Activated naive CD8-positive, alpha-beta T cell treated with anti-CD3 and anti-CD28 coated beads, Interleukin-2, amount 50 U/mL, for 24 hours (primary cell): ENCODE data around the gene TBL3.
A peak's percentile ranks its signal among the peaks of the same experiment; 100 is the strongest.

Experiments
- ATAC-seq: fragments of 150-1000 bp; cut with Tn5 transposase; one replicate; pipeline ENCODE4 v1.10.0; 2021
- DNase-seq: peaks from one replicate; pipeline ENCODE4 v3.0.0; 2021
- H3K27ac Mint-ChIP-seq: one replicate; pipeline ENCODE4 v1.8.0; 2021; ENCODE audit warnings: mild to moderate bottlenecking, mixed read lengths
- H3K27me3 Mint-ChIP-seq: one replicate; pipeline ENCODE4 v1.8.0; 2021; ENCODE audit warnings: mixed read lengths
- H3K36me3 Mint-ChIP-seq: one replicate; pipeline ENCODE4 v1.8.0; 2021; ENCODE audit warnings: low read depth, mixed read lengths
- H3K4me1 Mint-ChIP-seq: one replicate; pipeline ENCODE4 v1.8.0; 2021; ENCODE audit warnings: mixed read lengths
- H3K4me3 Mint-ChIP-seq: one replicate; pipeline ENCODE4 v1.8.0; 2021; ENCODE audit warnings: mild to moderate bottlenecking, moderate library complexity, mixed read lengths
- H3K9me3 Mint-ChIP-seq: one replicate; pipeline ENCODE4 v1.8.0; 2021; ENCODE audit warnings: mixed read lengths

TBL3 gene

DNA sequence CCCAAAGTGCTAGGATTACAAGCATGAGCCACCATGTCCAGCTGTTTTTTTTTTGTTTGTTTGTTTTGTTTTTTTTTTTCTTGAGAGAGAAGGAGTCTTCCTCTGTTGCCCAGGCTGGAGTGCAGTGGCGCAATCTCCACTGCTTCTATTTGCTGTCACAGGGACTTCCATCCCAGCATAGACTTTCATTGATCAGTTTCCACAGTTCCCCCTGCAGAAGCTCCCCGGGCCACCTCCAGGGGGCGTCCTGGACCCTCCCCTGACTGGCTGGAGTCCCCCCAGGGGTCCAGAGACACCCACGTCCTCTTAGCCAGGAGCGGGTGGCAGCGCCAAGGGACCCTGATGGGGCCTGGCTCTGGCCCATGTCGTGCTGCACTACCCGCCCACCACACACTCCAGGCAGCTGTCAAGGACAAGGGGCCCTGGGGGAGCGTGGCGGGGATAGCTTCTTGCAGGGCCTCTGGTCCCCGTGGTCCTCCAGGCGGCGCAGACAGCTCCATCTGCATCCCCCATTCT, 44.6 kb downstream of the TBL3 start:
- no peak overlapping the region for H3K4me3 Mint-ChIP-seq
- DNase-seq = no peak
- peaks cover 20% of the 10 kb centered on the region for H3K27me3 Mint-ChIP-seq
- no peak overlapping the region for H3K27ac Mint-ChIP-seq
- no peaks in the 10 kb centered on the region for H3K9me3 Mint-ChIP-seq
- peaks cover 7% of the 10 kb centered on the region for H3K4me1 Mint-ChIP-seq
- H3K36me3 Mint-ChIP-seq = no peaks in the 10 kb centered on the region
- ATAC-seq = no peak

DNA sequence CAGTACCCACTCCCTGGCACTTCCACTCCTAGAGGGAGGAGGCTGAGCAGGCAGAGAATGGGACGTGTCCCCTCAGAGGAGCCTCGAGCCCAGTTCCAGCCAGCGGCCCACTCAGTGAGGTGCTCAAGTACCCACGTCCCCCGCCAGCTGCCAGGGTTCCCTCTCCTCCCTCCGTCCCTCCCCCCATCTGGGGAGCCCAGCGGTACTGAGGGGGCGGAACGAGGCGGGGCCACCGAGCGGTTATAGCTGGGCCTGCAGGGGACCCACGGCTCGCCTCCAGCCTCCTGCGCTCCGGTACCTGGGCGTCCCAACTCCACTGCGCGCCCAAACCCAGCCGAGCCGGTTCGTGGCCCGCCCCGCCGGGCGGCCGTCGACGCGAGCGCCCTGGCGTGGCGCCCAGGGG, 47.7 kb downstream of the TBL3 start, which contains the start of gene NPW:
NPW (plus strand) TSS at position 268 of the 403 bp plus-strand sequence.
- DNase-seq = peak; percentile 54
- no peak within 1 kb of the TSS for H3K27ac Mint-ChIP-seq

DNA sequence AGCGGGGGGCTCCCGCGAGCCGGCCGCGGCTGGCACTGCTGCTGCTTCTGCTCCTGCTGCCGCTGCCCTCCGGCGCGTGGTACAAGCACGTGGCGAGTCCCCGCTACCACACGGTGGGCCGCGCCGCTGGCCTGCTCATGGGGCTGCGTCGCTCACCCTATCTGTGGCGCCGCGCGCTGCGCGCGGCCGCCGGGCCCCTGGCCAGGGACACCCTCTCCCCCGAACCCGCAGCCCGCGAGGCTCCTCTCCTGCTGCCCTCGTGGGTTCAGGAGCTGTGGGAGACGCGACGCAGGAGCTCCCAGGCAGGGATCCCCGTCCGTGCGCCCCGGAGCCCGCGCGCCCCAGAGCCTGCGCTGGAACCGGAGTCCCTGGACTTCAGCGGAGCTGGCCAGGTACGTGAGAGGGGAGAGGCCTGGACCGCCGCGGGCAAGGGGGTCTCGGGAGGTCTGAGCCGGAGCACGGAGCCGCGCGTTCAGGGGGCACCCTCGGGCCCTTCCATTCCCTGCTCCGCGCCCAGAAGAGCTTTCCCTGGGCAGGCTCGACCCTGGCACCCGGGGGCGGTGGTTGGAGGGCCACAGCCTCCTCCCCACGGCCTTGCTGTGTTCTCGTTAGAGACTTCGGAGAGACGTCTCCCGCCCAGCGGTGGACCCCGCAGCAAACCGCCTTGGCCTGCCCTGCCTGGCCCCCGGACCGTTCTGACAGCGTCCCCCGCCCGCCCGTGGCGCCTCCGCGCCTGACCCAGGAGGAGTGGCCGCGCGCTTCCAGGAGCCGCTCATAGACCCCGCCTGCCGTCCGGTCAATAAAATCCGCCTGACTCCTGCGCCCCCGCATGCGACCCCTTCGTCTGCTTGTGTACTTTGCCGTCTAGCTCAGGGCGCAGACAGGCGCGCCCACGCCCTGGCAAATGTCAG, 48.3 kb downstream of the TBL3 start:
- Mint-ChIP-seq H3K4me3 (peak overlapping the region; percentile 70), H3K27ac (no peak overlapping the region), H3K27me3 (peaks cover 32% of the 10 kb centered on the region), H3K36me3 (no peaks in the 10 kb centered on the region), H3K4me1 (peaks cover 19% of the 10 kb centered on the region), H3K9me3 (no peaks in the 10 kb centered on the region)
- DNase-seq (peak; percentile 38), ATAC-seq (no peak)

More for the DNA sequence above, 47.7 kb downstream of the TBL3 start, which contains the start of gene NPW:
- Mint-ChIP-seq H3K4me3 (peak within 1 kb of the TSS; percentile 70), H3K36me3 (no peaks in the 10 kb centered on the region), H3K27me3 (peaks cover 32% of the 10 kb centered on the region), H3K9me3 (no peaks in the 10 kb centered on the region), H3K4me1 (peaks cover 19% of the 10 kb centered on the region)
- peak; percentile 39 for ATAC-seq

DNA sequence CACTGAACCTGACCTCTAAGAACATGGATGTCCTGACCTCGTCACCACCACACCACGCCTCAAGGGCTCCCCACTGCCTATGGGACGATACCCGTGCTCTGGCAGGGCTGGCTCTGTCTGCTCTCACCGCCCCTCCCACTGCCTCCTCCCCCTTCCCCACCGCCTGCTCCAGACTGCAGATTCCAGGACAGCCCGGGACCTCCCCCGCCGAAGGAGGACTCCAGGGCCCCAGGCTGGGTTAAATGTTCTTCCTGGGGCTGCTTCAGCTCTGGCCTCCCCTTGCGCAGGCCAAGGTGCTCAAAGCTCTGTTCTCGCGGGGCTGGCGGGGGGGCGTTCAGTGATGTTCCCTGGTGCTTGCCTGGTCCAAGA, 50.9 kb downstream of the TBL3 start:
- ATAC-seq (peak; percentile 26), DNase-seq (no peak)
- Mint-ChIP-seq H3K27ac (no peak overlapping the region), H3K9me3 (no peaks in the 10 kb centered on the region), H3K4me3 (peak overlapping the region; percentile 67), H3K4me1 (peaks cover 26% of the 10 kb centered on the region), H3K36me3 (no peaks in the 10 kb centered on the region), H3K27me3 (peaks cover 42% of the 10 kb centered on the region)

DNA sequence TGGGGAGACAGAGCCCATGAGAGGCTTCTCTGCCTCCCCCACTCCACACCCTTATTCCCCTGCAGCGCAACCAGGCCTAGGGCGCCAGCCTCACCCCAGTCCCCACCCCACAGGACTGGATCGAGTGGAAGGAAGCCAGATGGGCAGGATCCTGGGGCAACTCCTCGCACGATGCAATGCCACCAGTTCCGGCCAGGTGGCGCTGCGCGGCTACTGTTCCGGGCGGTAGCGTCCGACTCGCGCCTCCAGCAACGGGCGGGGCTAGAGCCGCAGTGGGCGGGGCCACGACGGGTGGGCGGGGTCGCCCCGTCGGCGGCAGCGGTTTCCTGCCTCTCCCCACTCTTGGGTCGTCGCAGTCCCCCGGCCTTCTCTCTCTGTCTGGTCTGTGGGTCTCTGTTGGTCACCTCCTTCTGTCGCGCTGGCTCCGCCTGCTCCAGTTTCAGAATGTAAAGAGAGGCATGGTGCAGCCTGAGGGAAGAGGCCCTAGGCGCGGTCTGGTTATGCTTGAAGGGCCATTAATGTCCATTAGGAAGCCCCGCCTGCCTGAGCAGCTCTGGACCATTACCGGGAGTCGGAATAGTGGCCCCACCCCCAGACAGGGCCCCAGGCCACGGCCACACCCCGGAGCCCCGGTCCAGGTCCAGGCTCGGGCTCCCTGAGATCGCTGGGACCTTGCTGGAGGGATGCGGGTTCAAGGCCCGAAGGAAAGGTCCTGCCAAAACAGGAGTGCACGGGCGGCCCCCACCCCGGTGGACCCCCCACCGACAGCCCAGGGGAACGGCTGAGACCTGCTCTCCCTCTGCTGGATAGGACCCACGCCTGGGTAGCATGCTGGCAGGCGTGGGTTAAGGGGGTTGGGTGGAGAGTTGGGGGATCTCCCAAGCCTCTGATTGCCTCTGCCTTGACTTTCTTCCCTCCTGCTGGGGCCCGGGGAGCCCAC, 51.5 kb downstream of the TBL3 start:
- ATAC-seq = peak; percentile 74
- Mint-ChIP-seq H3K27me3 (peaks cover 39% of the 10 kb centered on the region), H3K4me1 (peaks cover 26% of the 10 kb centered on the region)

DNA sequence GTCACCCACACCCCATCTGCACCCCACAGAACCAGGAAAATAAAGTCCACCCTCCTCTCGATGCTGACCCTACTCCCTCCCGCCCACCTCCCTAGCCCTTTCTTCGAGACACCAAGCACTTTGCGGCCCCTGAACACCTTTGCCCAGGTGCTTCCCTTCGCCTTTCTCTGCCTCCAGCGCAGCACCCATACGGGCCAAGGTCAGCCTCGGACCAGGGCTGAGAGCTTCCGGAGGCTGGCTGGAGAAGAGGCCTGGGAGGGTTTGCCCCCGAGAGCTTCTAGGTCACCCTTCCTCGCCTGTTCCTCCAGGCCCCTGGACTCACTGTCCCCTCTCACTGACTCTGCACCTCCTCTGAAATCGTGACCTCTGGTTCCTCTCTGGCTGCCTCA, 52.2 kb downstream of the TBL3 start:
- Mint-ChIP-seq H3K4me1 (peaks cover 26% of the 10 kb centered on the region), H3K27me3 (peaks cover 34% of the 10 kb centered on the region), H3K36me3 (no peaks in the 10 kb centered on the region), H3K4me3 (no peak overlapping the region), H3K9me3 (no peaks in the 10 kb centered on the region), H3K27ac (no peak overlapping the region)
- DNase-seq (no peak), ATAC-seq (no peak)

More for the DNA sequence above, 51.5 kb downstream of the TBL3 start:
- peak; percentile 98 for DNase-seq
- Mint-ChIP-seq H3K9me3 (no peaks in the 10 kb centered on the region), H3K27ac (no peak overlapping the region), H3K36me3 (no peaks in the 10 kb centered on the region), H3K4me3 (peak overlapping the region; percentile 67)

DNA sequence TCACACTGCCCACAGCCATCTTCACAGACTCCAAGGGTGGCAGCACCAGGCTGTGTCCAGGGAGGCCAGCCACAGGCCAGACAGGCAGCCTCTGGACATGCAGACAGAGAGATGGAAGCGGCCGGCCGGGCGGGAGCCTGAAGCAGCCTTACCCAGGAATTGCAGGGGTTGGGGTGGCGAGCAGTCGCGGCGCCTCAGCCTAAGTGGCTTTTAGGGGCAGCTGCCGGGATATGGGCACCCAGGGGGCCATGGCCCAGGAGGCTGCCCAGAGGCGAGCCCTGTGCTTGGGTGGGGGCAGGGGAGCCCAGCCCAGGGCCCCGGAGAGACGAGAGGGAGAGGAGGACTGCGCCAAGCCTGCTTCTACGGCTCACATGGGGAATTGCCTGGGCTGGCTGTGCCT, 53.4 kb downstream of the TBL3 start:
- Mint-ChIP-seq H3K9me3 (no peaks in the 10 kb centered on the region), H3K4me3 (no peak overlapping the region), H3K4me1 (peaks cover 26% of the 10 kb centered on the region), H3K27ac (no peak overlapping the region), H3K36me3 (no peaks in the 10 kb centered on the region), H3K27me3 (peaks cover 32% of the 10 kb centered on the region)
- ATAC-seq (no peak), DNase-seq (no peak)

DNA sequence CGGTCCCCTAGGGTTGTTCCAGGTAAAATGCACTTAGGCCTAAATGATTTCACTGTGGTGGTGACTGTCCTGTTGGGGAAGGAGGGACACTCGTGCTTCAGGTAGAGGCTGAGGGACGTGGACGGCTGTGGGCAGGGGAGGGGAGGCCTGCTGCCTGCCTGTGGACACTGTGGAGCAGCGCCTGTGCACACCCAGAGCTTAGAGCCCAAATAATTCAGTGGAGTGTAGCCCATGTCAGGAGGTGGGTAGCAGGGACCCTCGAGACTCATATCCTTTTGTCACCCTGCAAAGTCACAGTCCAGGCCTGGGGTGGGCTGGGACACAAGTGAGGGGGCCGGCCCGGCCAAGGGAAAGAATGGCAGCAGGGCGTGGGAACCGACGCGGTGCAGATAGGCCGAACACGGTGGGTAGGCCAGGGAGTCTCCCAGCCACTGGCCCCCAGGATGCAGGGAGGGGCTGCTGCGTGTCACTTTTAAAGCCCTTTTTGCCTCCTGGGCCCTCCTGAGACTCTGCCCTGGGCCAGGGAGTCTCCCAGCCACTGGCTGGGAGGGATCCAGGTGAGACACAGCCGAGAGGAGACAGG, 54.1 kb downstream of the TBL3 start:
- DNase-seq (no peak), ATAC-seq (no peak)
- H3K36me3 Mint-ChIP-seq = no peaks in the 10 kb centered on the region
- peaks cover 27% of the 10 kb centered on the region for H3K27me3 Mint-ChIP-seq
- no peak overlapping the region for H3K27ac Mint-ChIP-seq
- H3K4me3 Mint-ChIP-seq = no peak overlapping the region
- no peaks in the 10 kb centered on the region for H3K9me3 Mint-ChIP-seq
- H3K4me1 Mint-ChIP-seq = peaks cover 21% of the 10 kb centered on the region

DNA sequence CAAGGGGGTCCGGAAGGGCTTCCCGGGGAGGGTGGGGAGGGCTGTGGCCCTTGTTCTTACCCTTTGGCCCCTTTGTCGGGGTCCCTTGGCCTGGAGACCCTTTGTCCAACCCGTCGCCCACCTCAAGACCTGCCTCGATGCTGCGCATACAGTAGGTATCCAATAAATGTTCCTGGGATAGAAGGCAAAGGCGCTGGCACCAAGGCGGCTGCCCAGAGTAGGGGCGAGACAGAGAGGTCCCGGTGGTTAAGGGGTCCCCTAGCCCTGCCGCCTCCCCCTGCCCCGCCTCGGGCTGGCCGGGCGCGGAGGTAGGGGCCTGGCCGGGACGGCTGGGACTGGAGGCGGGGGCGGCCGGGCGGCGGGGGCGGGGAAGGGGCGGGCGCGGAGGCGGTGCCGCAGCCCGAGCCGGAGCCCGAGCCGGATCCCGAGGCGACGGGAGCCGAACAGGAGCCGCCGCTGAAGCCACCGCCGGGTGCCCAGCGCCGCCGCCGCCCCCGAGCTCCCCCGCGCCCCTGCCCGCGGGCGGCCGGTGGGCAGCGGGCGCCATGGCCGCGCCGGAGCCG, 54.7 kb downstream of the TBL3 start, which contains the start of gene NHERF2:
NHERF2 (plus strand) TSS at position 442 of the 563 bp plus-strand sequence; CDS start at position 546, 104 bp downstream.
- DNase-seq (no peak), ATAC-seq (no peak)
- Mint-ChIP-seq H3K27ac (no peak within 1 kb of the TSS), H3K27me3 (peaks cover 21% of the 10 kb centered on the region), H3K4me1 (peaks cover 19% of the 10 kb centered on the region), H3K9me3 (no peaks in the 10 kb centered on the region), H3K36me3 (no peaks in the 10 kb centered on the region), H3K4me3 (peak within 1 kb of the TSS; percentile 65)

DNA sequence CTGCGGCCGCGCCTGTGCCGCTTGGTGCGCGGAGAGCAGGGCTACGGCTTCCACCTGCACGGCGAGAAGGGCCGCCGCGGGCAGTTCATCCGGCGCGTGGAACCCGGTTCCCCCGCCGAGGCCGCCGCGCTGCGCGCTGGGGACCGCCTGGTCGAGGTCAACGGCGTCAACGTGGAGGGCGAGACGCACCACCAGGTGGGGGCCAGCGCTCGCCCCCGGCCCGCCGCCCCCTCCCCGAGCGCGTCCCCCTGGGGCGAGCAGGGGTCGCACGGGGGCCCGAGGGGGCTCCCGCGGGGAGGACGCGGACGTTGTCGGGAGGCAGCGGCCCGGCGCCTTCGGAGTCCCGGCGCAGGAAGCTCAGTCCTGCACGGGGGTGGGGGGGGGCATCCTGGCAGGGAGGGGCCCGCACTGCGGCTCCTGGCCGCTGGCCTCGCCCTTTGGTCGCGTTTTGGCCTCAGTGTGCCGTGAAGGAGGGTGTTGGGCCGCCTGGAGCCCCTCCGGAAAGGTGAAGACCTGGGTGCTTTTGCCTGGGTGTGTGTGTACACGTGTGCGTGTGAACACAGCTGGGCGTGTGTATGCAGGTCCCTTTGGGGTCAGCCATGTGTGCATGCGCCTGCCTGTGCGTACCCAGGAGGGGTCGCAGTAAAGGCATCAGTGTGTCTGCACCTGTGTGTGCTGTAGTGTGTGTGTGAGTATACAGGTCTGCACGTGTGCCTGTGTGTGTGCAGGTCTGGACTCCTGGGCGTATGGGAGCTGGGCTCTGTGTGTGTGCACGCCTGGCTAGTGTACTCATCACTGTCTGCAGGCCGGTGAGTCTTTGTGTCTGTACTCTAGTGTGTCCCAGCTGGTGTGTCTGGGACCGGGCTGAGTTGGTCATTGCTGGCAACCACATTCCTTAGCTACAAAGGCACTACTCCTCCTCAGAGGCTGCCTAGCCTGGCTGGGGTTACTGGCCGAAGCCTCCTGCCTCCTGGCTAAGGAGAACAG, 55.5 kb downstream of the TBL3 start:
- Mint-ChIP-seq H3K27ac (no peak overlapping the region), H3K9me3 (no peaks in the 10 kb centered on the region), H3K36me3 (no peaks in the 10 kb centered on the region), H3K4me3 (peak overlapping the region; percentile 65), H3K4me1 (peaks cover 18% of the 10 kb centered on the region), H3K27me3 (peaks cover 14% of the 10 kb centered on the region)
- ATAC-seq (no peak), DNase-seq (no peak)

DNA sequence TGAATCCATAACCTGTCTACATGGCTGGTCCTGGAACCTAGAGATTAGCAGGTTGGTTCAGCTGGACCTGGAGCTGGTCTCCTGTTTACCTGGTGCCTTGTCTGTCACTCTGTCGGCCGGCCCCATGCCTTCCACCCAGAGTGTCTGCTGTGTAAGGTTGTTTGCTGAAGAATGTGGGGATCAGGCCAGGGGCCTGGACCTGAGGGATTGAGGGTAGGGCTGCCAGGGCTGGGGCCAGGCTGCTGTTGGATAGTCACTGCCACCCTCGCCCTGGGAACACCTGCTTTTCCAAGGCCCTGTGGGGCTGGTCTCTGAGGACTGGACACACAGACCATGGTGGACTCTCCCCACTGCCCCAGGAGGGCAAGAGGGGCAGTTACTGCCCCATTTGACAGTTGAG, 56.3 kb downstream of the TBL3 start:
- ATAC-seq = no peak
- peaks cover 13% of the 10 kb centered on the region for H3K4me1 Mint-ChIP-seq
- H3K27ac Mint-ChIP-seq = no peak overlapping the region
- peaks cover 9% of the 10 kb centered on the region for H3K27me3 Mint-ChIP-seq
- H3K36me3 Mint-ChIP-seq = no peaks in the 10 kb centered on the region
- H3K9me3 Mint-ChIP-seq = no peaks in the 10 kb centered on the region
- DNase-seq = no peak
- no peak overlapping the region for H3K4me3 Mint-ChIP-seq

DNA sequence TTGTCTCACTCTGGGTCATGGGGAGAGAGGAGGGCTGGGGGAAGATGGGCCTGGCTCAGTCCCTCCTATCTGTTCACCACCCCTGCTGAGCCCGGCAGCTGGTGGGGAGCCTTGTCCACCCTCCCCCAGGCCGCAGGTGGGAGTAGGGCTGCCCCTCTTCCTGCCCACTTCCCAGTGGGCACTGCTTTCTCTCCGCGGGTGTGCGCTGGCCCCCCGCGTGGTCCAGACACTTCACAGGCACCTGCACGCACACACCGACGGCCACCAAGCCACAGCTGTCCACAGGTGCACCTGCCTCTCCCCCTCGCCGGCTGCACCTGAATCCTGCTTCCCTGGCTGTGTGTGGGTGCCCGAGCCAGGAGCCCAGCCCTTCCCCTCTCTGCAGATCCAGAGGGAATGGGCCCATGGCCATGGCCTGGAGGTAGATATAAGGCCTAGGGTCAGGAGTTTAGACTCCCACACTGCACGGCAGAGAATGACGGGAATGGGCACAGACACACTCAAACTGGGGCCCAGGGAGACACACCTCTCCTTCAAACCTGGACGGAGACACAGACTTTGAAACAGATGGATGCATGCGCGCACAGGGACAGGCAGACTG, 56.9 kb downstream of the TBL3 start:
- H3K9me3 Mint-ChIP-seq = no peaks in the 10 kb centered on the region
- H3K27ac Mint-ChIP-seq = no peak overlapping the region
- H3K4me3 Mint-ChIP-seq = no peak overlapping the region
- no peaks in the 10 kb centered on the region for H3K36me3 Mint-ChIP-seq
- H3K4me1 Mint-ChIP-seq = peaks cover 11% of the 10 kb centered on the region
- ATAC-seq (no peak), DNase-seq (no peak)
- peaks cover 9% of the 10 kb centered on the region for H3K27me3 Mint-ChIP-seq

DNA sequence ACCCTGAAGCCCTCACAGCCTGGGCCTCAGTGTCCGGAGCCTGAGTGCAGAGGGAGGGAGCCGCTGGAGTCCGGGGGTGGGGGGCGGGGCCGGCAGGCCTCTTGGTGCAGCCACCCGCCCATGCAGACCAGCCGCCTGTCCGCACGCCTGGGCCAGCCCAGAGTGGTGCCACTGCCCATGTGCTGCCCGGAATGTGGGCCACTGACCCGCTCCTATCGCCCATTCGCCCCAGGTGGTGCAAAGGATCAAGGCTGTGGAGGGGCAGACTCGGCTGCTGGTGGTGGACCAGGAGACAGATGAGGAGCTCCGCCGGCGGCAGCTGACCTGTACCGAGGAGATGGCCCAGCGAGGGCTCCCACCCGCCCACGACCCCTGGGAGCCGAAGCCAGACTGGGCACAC, 57.5 kb downstream of the TBL3 start:
- Mint-ChIP-seq H3K27ac (no peak overlapping the region), H3K36me3 (no peaks in the 10 kb centered on the region), H3K4me3 (no peak overlapping the region), H3K9me3 (no peaks in the 10 kb centered on the region), H3K27me3 (peaks cover 9% of the 10 kb centered on the region), H3K4me1 (peaks cover 7% of the 10 kb centered on the region)
- ATAC-seq = no peak
- DNase-seq = no peak
